SU-DHL-6 (cell line): Measurements from ENCODE around the gene HECTD1.
"Not testable (repeated sequence)": the region's sequence is repeated elsewhere in the genome, so short reads cannot be mapped to it uniquely, and the experiment has no call there.

ENCODE experiments used
- H2AFZ ChIP-seq: fragments of 200-600 bp; sonication (generic); 2 replicates; pipeline ENCODE4 v1.6.1; 2014; ENCODE audit warnings: low read depth, mild to moderate bottlenecking, moderate library complexity, mixed read lengths, antibody characterized with exemption, low read length; ENCODE audit not compliant: severe bottlenecking
- H3F3A ChIP-seq: fragments of 200-600 bp; shearing (Covaris generic); 2 replicates; pipeline ENCODE4 v1.6.0; 2016; ENCODE audit warnings: antibody characterized with exemption, mild to moderate bottlenecking; ENCODE audit not compliant: insufficient read depth
- H3K27ac ChIP-seq: fragments of 200-600 bp; sonication (generic); 2 replicates; pipeline ENCODE4 v1.5.1; 2016; ENCODE audit warnings: low read depth, mild to moderate bottlenecking, low read length, moderate library complexity, mixed read lengths
- H3K27me3 ChIP-seq: fragments of 200-600 bp; sonication (generic), shearing (Covaris generic); 2 replicates; pipeline ENCODE4 v1.6.0; 2014; ENCODE audit warnings: mild to moderate bottlenecking, low read length
- H3K36me3 ChIP-seq: fragments of 200-600 bp; sonication (generic); 2 replicates; pipeline ENCODE4 v1.6.1; 2014; ENCODE audit warnings: mild to moderate bottlenecking, low read length, mixed read lengths
- H3K4me2 ChIP-seq: fragments of 300-600, 200-600 bp; shearing (Covaris generic), sonication (generic); 2 replicates; pipeline ENCODE4 v1.6.0; 2014; ENCODE audit warnings: low read length, low read depth, mild to moderate bottlenecking; ENCODE audit not compliant: poor library complexity, severe bottlenecking
- H3K4me3 ChIP-seq: fragments of 200-600 bp; sonication (generic); 2 replicates; pipeline ENCODE4 v1.5.1; 2014; ENCODE audit warnings: antibody characterized with exemption, low read length, mild to moderate bottlenecking, mixed read lengths; ENCODE audit not compliant: insufficient read depth, poor library complexity, severe bottlenecking
- H3K79me2 ChIP-seq: fragments of 200-600 bp; sonication (generic); 2 replicates; pipeline ENCODE4 v1.6.1; 2014; ENCODE audit warnings: mild to moderate bottlenecking, low read length, moderate library complexity; ENCODE audit not compliant: insufficient read depth
- H3K9ac ChIP-seq: fragments of 200-600 bp; sonication (generic); 2 replicates; pipeline ENCODE4 v1.7.0; 2014; ENCODE audit warnings: mild to moderate bottlenecking, low read length
- H3K9me2 ChIP-seq: fragments of 200-600 bp; sonication (generic); replicated peaks from 2 replicates; pipeline ENCODE4 v1.6.1; 2014; ENCODE audit warnings: low read length; ENCODE audit not compliant: insufficient read depth
- H3K9me3 ChIP-seq: fragments of 200-600 bp; sonication (generic); 2 replicates; pipeline ENCODE4 v1.6.1; 2014; ENCODE audit warnings: low read length, mixed read lengths; ENCODE audit not compliant: insufficient read depth
- H4K20me1 ChIP-seq: fragments of 200-600 bp; sonication (generic); 2 replicates; pipeline ENCODE4 v1.6.1; 2014; ENCODE audit warnings: low read depth, mild to moderate bottlenecking, antibody characterized with exemption, low read length, moderate library complexity, mixed read lengths
- EZH2phosphoT487 ChIP-seq: fragments of 200-600 bp; sonication (generic), shearing (Covaris generic); conservative IDR thresholded peaks from 2 replicates; pipeline ENCODE4 v1.6.1; 2018; ENCODE audit warnings: mild to moderate bottlenecking, antibody characterized with exemption, low read length, moderate library complexity, mixed read lengths
- TF ChIP-seq, protein P1 (sequence below): fragments of 200-600 bp; sonication (generic); IDR thresholded peaks from one replicate; pipeline ENCODE4 v1.5.1; 2017; ENCODE audit warnings: antibody characterized with exemption, mild to moderate bottlenecking, low read length, moderate library complexity; ENCODE audit not compliant: insufficient read depth, poor library complexity, severe bottlenecking

Gene HECTD1

DNA sequence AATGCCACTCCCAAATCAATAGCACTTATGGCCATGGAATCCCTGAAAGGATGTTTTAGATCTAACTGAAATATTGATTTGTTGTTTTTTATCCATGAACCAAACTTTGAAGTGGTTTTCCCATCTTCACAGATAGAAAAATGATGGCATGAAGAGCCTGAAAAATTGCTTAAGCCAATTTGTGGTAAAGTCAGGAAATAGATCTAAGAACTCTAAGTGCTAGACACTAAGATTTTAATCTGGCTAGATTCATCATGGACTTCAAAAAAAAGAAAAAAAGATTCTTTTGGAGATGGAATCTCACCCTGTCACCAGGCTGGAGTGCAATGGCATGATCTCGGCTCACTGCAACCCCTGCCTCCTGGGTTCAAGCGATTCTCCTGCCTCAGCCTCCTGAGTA is 136.4 kb downstream of the HECTD1 start:
- H3K27ac ChIP-seq, result no peak overlapping the region
- no peak for TF ChIP-seq EZH2phosphoT487
- TF ChIP-seq, protein P1, sequence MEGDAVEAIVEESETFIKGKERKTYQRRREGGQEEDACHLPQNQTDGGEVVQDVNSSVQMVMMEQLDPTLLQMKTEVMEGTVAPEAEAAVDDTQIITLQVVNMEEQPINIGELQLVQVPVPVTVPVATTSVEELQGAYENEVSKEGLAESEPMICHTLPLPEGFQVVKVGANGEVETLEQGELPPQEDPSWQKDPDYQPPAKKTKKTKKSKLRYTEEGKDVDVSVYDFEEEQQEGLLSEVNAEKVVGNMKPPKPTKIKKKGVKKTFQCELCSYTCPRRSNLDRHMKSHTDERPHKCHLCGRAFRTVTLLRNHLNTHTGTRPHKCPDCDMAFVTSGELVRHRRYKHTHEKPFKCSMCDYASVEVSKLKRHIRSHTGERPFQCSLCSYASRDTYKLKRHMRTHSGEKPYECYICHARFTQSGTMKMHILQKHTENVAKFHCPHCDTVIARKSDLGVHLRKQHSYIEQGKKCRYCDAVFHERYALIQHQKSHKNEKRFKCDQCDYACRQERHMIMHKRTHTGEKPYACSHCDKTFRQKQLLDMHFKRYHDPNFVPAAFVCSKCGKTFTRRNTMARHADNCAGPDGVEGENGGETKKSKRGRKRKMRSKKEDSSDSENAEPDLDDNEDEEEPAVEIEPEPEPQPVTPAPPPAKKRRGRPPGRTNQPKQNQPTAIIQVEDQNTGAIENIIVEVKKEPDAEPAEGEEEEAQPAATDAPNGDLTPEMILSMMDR, result no peak
- H3K9me2 ChIP-seq, result no peaks in the 10 kb centered on the region

DNA sequence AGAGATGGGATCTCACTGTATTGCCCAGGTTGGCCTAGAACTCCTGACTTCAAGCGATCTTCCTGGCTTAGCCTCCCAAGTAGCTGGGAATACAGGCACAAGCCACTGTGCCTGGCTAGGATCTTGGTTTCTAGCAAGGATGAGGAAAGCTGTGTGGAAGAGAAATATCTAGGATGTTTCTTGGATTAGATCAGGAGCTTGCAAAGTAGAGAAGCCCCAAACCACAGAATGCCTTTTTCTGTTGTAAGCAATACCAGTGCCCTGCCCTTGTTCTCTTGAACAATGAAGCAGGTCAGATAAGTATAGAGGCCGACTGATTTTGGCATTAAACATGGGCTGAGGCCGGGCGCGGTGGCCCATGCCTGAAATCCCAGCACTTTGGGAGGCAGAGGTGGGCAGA is 137.2 kb downstream of the HECTD1 start:
- Histone ChIP-seq H3K9me3 (no peaks in the 10 kb centered on the region), H3K27ac (no peak overlapping the region), H3K9me2 (no peaks in the 10 kb centered on the region), H2AFZ (no peak overlapping the region), H3K4me3 (no peak overlapping the region), H3K9ac (no peak overlapping the region), H3F3A (no peaks in the 10 kb centered on the region), H3K36me3 (no peaks in the 10 kb centered on the region), H3K79me2 (no peaks in the 10 kb centered on the region), H3K27me3 (no peaks in the 10 kb centered on the region), H3K4me2 (no peak overlapping the region), H4K20me1 (no peaks in the 10 kb centered on the region)
- TF ChIP-seq, protein P1, result no peak
- no peak for TF ChIP-seq EZH2phosphoT487

More for the DNA sequence above, 136.4 kb downstream of the HECTD1 start:
- H3K4me3 ChIP-seq, result no peak overlapping the region
- no peak overlapping the region for H3K4me2 ChIP-seq
- no peaks in the 10 kb centered on the region for H3K36me3 ChIP-seq
- no peaks in the 10 kb centered on the region for H3K27me3 ChIP-seq
- no peaks in the 10 kb centered on the region for H4K20me1 ChIP-seq
- no peaks in the 10 kb centered on the region for H3K79me2 ChIP-seq
- H3K9ac ChIP-seq, result no peak overlapping the region
- no peak overlapping the region for H2AFZ ChIP-seq
- H3F3A ChIP-seq, result no peaks in the 10 kb centered on the region
- no peaks in the 10 kb centered on the region for H3K9me3 ChIP-seq

DNA sequence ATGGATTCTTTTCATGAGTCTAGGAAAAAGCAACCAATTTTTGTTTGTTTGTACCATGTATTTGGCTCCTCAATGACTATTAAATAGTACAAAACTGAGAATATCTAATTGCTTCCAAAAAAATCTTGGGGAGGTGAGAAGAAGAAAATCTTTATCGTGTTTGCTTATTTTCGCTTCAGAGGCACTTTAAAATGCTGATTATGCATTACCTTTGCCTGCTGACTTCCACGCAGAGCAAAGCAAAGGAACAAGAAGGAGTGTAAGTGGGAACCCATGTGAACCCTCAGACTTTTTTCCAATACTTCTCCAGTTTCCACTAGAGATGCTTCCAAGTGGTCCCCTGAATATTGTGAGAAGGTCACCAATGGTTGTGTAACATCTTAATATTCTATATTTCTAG is 138.2 kb downstream of the HECTD1 start:
- H3K9me3 ChIP-seq, result no peaks in the 10 kb centered on the region
- no peak overlapping the region for H3K4me2 ChIP-seq
- no peak overlapping the region for H3K9ac ChIP-seq
- no peaks in the 10 kb centered on the region for H3F3A ChIP-seq
- H3K36me3 ChIP-seq, result no peaks in the 10 kb centered on the region
- H3K27me3 ChIP-seq, result no peaks in the 10 kb centered on the region
- H3K9me2 ChIP-seq, result no peaks in the 10 kb centered on the region
- no peaks in the 10 kb centered on the region for H3K79me2 ChIP-seq
- H2AFZ ChIP-seq, result no peak overlapping the region
- no peak overlapping the region for H3K27ac ChIP-seq
- H3K4me3 ChIP-seq, result no peak overlapping the region
- TF ChIP-seq, protein P1, result no peak
- no peak for TF ChIP-seq EZH2phosphoT487
- no peaks in the 10 kb centered on the region for H4K20me1 ChIP-seq

- Histone ChIP-seq H3K4me3 (no peak overlapping the region), H3K9me3 (no peaks in the 10 kb centered on the region), H3K27ac (no peak overlapping the region), H4K20me1 (no peaks in the 10 kb centered on the region), H3K9me2 (no peaks in the 10 kb centered on the region), H2AFZ (no peak overlapping the region), H3K9ac (no peak overlapping the region), H3K27me3 (no peaks in the 10 kb centered on the region), H3K4me2 (no peak overlapping the region), H3K36me3 (no peaks in the 10 kb centered on the region), H3F3A (no peaks in the 10 kb centered on the region), H3K79me2 (no peaks in the 10 kb centered on the region)
- no peak for TF ChIP-seq EZH2phosphoT487
- TF ChIP-seq, protein P1, result no peak
Observed at GRCh38 chr14:31068235-31068634, 139.4 kb downstream of the HECTD1 start.

- H3K9me2 ChIP-seq, H4K20me1 ChIP-seq, H3K9me3 ChIP-seq, H3K27ac ChIP-seq, H3K36me3 ChIP-seq, H3K27me3 ChIP-seq, H3K4me3 ChIP-seq, H3K79me2 ChIP-seq, H2AFZ ChIP-seq, H3K9ac ChIP-seq, H3F3A ChIP-seq, H3K4me2 ChIP-seq: not testable (repeated sequence)
Observed at GRCh38 chr14:31062908-31063307, 144.7 kb downstream of the HECTD1 start.
